CD4-positive, alpha-beta T cell treated with Interleukin-15 for 4 hours (primary cell): ENCODE data around the gene SCN3A.

Source experiments
- DNase-seq: peaks from one replicate; pipeline ENCODE4 v3.0.0-alpha.2; 2020; ENCODE audit warnings: low spot score

The SCN3A gene

DNA sequence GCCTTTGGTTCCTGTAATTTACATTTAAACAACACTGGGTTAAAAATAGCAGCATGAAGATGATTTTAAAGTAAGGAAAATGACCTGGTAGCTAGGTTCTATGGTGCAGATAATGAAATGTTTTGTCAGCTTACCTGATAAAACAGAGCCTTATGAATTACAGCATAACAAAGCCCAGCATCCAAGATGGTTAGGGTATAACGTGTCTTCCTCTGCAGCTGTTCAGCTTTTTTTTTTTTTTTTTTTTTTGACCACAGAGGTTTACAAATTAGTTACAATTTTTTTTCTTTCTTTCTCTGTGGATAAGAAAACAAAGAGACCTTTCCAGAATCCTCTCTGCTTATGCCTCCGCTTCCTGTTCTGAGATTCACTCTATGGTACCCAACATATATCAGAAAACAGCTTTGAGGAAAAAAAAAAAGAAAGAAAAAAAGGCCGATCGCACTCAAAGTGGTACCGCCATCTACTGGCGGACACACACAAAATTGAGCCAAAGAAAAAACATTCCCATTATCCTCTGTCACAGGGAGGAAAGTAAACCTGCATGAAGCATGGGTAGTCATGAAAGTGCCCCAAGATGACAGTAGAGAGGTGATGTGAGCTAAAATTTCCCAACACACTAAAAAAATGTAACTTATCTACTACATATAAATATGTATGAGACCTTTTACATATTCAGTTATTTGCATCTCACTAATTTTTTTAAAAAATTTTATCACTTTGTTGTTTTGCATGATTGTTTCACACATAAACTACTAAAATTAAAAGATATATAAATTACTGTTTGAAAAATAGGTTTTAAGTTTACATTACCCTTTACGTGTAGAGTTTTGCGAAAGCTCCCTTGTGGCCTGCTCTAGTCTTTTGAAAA is at the start of gene SCN3A:
SCN3A (minus strand) TSS at position 362 of the 871 bp plus-strand sequence. CDS start 27,656 bp downstream, outside the sequence.
- DNase-seq = no peak

DNA sequence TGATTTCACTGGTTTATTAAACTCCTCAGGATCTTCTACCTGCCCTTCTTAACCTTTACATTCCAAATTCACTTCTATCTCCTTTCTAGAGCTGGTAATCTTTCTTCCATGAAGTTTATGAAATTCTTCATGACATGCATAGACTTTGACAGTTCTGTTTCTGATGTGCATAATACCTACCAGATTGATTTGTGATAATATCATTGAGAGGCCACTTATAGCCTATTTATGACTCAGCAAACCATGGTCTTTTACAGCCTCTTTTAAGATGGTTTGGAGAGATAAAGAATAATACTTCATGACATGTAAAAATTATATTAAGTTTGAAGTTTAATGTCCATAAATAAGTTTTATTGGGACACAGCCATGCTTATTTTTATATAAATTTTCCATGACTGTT is 49.3 kb upstream of the SCN3A start:
- no peak for DNase-seq

DNA sequence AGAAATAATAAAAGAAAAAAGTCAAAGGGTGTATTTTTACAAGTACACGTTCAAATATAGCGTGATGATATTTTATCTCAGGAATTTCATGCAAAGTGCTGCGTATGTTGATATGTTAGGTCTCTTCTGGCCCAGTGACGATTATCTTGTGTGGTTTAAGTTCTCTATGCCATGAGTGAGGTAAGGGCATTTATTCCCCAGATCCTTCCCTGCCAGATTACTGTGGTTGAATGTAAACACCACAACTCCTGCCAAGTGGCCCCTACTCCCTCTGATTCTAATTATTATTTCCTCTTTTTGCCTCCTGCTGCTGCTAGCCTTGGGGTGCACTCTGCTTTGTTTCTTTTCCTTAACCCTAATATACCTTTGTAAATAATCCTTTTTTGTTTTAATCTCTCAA is 47.5 kb upstream of the SCN3A start:
- no peak for DNase-seq

DNA sequence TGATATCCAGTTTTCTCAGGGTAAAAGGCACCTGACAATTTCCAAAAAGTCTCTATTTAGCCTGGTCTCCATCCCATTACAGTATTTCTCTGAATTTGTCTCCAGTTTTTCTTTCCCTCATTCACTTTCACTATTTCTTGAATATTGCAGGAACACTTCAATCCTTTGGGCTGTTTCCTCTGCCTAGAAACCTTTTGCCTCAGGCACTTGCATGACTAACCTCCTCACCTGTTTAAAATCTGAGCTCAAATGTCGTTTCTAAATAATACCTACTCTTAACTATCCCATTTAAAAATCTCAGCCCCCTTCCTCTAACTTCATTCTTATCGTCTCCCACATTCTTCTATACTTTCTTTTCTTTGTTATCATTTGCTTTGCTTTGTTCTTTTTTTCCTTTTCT is 44.4 kb upstream of the SCN3A start:
- no peak for DNase-seq

DNA sequence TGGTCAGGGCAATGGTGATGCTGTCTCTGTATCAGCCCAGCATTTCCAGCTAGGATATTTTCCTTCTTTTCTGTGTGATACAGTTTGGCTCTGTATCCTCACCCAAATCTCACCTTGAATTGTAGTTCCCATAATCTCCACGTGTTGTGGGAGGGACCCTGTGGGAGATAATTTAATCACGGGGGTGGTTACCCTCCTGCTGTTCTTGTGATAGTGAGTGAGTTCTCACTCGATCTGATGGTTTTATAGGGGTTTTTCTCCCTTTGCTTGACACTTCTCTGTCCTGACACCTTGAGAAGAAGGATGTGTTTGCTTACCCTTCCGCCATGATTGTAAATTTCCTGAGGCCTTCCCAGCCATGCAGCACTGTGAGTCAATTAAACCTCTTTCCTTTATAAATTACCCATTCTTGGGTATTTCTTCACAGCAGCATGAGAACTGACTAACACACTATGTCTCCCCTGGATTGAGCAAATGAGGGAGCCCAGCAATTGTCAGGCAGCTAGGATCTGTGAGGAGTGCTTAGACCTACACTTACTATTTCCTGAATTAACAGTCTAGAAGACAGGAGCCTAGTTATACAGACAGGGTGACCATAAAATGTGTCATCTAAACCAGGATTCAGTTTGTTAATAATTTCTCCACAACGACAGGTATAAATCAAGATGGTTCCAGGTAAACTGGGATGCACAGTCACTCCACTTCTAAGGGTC is 41.4 kb upstream of the SCN3A start:
- no peak for DNase-seq

DNA sequence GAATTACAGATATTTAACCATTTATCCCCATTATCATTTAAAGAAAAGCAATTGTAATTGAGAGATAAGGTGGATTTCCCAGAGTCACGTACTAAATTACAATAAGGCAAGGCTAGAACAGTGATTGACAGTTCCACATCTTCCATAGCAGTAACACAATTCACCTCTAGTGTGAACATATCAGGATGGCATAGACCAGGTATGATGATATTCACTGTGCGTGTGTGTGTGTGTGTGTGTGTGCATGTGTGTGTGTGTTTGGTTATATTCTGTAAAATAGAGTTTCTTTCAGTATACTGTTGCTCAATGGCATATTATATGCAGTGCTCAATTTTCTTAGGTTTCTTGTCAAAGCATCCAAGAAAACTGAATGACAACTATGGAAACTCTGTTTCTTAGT is 37.1 kb upstream of the SCN3A start:
- DNase-seq = no peak

DNA sequence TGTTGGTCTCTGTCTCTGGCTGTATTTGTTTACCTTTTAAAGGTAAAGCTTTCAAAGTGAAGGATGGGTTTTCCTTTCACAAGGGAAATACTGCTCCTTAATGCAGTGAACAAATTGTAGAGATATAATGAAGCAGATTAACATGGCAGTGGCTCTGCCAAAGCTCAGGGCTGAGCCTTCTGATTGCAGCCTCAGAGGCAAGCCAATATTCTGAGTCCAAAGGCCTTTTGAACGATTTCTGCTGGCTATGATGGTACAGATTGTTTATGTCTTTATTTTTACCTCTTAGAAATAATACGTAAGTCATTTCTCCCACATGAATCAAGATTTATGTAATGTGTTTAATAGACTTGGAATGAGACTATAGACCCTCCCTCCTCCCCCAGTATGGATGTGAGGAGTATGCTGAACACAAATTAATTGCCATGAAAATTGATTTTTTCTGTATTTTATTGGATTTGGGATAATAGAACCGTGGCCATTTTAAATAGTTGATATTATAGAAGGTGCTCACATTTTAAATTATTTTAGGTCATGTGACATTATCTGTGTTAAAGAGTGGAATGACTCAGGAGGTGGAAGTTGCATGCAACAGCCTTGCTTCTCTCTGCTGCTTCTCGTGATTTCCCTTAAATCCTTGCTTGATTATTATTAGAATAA is 36.1 kb upstream of the SCN3A start:
- DNase-seq = no peak

DNA sequence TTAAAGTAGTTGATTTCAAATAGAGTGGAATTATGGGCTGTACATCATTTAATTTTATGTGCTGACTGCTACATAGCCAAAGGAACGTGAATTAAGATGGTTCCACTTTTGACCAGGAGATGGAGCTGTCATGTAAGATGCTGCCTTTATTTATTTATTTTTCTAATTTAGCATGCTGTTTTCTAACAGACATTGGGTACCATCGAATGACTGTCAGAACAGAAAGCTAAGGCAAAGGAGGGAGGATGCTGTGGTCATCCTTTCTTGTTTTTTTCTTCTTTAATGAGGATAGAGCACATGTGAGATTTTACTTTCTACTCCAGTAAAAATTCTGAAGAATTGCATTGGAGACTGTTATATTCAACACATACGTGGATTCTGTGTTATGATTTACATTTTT is 35.4 kb upstream of the SCN3A start, which contains the start of gene SCN2A:
SCN2A (plus strand) TSS at position 185 of the 400 bp plus-strand sequence. CDS start 56,410 bp downstream, outside the sequence.
- peak; percentile 2 for DNase-seq

DNA sequence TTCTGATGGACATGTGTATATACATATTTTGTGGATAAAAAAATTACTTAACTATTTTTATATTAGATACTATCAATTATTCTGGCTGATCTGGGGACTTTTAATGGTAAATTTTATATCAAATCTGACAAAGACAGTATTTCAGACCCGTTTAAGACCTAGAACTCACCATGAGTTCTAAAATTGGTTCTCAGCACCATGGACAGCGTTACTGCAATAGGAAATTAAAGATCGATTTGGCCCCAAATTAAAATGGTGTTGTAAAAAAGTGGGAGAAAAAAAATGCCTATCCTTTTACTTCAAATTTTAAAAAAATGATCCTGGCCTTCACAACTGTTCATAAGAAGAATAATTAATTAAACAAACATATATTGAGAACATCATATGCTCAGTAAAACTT is 34.4 kb upstream of the SCN3A start:
- DNase-seq = no peak

DNA sequence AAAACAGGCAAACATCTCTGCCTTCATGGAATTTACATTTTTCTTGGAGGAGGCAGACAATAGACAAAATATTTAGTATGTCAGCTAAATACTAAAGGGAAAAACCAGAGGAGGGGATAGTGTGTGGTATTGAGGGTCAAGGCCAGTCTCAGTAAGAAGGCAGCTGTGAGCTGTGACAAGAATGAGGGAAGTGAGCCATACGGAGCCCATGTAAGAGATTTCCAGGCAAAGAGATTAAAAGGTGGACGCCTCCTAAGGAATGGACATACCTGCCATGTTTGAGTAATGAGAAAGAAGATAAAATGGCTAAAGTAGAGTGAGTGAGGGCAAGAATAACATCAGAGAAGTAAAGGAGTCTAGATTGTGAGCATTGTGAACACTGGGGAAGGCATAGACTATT is 33.2 kb upstream of the SCN3A start:
- DNase-seq = no peak

DNA sequence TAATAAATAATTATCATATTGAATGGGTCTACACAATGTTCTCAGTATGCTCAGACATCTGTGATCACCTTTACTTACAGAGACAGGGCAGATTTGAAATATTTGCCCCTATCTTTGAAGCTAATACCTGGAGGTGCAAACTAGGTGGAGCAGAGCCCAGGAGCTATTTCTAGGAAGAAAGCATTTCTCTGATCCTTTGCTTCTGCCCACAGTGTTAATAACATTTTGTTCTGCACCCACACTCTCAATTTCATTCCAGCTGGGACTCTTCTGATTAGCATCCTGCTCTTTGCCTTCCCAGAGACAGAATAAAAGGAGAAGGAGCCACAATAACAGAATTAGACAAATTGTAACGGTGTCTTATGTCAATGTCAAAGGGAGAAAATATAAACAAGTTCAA is 23.7 kb upstream of the SCN3A start:
- DNase-seq = no peak

DNA sequence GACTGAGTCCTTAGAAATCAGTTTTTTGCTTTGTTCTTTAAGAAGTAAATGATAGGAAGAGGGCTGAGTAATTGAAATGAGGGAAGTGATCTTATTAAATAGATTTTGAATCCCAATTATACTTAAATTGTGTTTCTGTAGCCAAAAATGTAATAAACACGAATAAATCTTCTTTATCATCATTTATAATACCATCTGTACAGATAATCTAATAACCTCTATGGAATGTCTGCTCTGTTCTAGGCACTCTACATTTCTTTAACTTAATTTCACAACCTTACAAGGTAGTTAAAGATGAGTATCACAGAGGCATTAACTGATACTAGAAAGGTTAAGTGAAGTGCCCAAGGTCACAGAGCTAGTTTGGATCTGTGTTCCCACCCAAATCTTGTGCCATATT is 21.1 kb upstream of the SCN3A start:
- no peak for DNase-seq

DNA sequence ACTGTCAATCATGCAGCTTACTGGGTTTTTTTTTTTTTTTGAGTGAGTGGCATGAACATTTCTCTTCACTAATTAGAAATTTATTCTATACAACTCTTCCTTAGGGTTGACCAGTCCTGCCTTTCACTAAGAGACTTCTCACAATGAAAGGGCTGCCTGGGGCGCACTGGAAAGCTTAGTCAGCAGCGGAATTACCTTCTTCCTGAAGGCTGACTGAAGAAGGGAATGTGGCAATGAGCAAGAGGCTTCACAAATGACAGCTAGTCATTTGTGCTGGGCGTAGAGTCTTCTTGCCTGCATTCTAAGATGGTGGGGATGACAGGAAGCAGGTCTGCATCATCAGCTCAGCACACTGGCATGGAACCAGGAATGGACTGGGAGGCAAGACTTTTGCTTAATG is 15.6 kb upstream of the SCN3A start:
- DNase-seq = no peak

DNA sequence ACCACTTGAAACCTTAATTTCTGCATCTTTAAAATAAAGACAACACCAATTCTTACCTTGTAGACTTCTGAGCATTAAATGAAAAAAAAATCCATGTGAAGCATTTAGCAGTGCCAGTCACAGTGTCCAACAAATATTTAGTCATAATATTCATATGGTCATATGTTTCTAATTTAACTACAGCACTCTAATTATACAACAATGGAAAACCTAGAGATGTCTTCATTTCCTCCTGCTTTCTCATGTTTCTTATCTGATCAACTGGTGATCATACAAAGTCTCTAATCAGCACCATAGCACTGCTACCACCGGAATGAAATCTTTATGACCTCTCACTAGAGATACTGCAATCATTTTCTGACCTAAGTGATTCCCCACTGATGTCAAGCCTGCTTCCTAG is 10.2 kb upstream of the SCN3A start:
- no peak for DNase-seq

DNA sequence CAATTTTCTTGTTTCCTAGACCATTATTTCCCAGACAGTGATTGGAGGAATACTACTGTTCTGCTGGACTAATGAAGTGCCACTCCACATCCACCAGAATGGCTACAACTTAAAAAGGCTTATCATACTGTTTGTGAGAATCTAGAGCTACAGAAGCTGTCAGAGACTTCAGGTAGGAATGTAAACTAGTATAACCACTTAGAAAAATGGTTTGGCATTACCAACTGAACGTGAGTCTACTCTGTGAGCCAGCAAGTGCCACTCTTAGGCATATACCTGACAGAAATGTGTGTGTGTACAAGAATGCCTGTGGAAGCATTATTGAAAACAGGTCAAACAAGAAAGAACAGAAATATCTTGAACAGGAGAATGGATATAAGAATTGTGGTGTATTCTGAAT is 4.2 kb upstream of the SCN3A start:
- DNase-seq = no peak

DNA sequence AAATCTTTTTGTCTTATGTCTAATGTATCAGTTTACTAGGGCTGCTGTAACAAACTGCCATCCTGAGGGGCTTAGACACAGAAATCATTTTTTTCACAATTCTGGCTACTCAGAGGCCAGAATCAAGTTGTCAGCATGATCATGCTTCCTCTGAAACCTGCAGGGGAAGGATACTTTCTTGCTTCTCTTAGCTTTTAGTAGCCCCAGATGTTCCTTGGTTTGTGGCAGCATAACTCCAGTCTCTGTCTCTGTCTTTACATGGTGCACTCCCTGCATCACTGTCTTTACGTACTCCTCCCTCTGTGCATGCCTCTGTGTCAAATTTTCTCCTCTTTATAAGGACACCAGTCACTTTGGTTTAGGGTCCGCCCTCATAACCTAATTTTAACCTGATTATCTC is 2.0 kb upstream of the SCN3A start:
- DNase-seq = no peak

DNA sequence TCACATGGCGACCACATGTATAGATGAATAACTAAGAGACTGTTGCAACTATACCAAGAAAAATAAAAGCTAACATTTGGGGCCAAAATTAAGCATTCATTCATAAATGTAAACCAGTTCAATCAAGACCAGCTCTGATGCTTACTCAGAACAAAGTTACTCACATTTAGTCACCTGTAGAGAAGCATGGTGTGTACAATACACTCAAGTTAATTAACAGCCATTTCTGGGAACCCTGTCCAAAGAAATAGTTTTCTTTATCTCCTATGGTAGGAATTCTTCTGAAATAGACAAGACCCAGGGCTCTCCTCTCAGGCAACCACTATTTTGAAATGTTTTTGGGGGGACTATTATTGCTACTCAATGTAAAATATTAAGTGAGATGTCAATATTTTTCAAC is 1.6 kb downstream of the SCN3A start:
- no peak for DNase-seq

DNA sequence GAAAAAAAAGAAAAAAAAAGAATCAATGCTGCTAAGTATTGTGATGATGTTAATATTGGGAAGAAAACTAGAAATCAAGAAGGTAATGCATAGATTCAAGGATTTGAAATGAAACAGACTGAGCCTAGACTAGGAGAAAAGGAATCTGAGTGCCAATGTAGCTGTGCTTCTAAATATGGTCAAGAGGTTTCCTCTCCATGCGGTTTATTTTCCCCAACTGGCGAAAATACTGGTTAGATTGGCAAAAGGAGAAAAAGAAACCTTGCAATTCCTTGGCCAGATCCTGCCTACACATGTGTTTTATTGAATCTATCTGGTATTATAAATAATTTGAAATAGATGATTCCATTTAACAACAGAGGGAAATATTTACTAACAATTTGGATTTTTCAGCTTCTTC is 5.7 kb downstream of the SCN3A start:
- DNase-seq = no peak

DNA sequence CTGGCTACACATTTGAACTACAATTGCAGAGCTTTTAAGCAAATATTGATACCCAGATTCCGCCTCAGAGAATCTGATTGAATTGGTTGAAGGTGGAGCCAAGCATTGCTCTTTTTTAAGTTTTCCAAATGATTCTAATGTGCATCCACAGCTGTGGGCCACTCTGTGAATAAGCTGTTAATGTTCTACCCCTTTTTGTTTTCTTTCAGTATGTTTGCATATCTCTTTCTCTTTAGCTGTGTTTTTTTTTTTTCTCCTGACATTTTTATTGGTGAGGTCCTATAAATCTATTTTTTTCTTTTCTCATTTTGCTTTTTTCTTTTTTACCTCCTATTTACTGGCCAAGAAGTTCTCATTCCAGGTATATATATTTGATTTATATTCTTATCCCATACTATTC is 6.5 kb downstream of the SCN3A start:
- no peak for DNase-seq

DNA sequence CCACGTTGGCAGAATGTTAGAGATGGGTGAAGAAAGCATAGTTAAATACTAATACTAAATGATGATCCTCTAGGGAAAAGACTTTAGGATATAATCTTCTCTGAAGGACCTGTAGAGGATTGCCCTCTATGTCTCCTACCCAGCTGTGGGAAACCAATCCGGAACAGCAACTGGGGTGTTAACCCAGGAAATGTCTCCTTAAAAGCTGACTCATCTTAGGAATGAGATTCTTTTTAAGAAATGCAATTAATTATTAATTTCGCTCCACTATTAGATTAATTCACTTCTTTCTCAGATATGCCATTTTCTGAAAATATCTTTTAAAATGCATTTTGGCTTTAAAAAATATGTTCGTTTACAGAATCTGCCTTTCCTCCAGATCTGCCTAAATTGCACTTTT is 7.4 kb downstream of the SCN3A start:
- DNase-seq = no peak

DNA sequence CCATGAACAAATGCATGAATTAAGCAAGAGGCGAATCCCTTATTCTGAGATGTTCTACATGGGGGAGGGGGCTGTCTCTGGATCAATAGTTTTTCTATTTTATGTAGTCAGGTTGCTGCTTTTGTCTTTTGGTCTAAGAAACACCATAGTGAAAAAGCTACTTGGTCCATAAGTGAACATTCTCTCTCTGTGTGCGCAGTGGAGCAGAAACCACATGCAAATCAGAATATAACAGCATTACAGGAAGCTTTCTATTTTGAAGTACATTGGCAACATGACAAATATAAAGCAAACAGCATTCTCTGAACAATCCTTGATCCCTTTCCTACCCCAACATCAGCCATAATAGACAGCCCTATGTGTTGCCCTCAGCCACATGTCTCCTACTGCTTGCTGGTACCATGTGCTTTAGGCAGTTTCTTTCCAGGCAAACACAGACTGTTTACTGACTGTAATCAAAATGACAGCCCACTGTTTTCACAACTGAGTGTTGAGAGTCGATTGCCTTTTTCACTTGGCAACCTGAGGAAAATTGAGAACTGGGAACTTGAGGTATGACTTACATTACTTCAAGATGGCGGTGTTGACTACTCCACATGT is 10.6 kb downstream of the SCN3A start:
- DNase-seq = no peak

DNA sequence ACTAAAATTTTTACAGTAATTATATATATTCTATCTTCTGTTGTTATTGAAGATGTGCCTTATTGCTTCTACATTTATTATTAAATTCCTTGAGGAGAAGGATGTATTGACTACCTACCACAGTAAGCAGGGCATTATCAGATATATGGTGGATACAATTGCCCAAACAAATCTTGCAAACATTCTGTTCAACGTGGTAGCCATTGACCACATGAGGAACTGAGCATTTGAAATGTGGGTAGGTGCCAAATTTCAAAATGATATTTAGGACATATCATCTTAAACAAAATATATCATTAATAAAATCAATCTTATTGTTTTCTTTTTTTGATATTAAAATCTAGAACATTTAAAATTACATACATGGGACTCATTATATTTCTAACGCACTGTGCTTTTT is 11.1 kb downstream of the SCN3A start:
- no peak for DNase-seq
